GM18868 (cell line): ENCODE measurements around the gene NOS3.

Experiments
- ATAC-seq: cut with Tn5 transposase; IDR thresholded peaks from one replicate; pipeline ENCODE4 v1.9.1; 2021; ENCODE audit warnings: mild to moderate bottlenecking, moderate library complexity; ENCODE audit not compliant: unreplicated experiment

Gene NOS3

GRCh38 chr7:150951521-150951920, 39.3 kb upstream of the NOS3 start:
- ATAC-seq = no peak

GRCh38 chr7:150952331-150953050, 38.3 kb upstream of the NOS3 start:
- ATAC-seq = no peak

- ATAC-seq = no peak
Observed at GRCh38 chr7:150953061-150953997, 37.5 kb upstream of the NOS3 start.

- ATAC-seq = no peak
Observed at GRCh38 chr7:150954201-150954985, 36.4 kb upstream of the NOS3 start.

- no peak for ATAC-seq
Observed at GRCh38 chr7:150954986-150955518, 35.8 kb upstream of the NOS3 start.

- no peak for ATAC-seq
Observed at GRCh38 chr7:150955519-150956394, 35.1 kb upstream of the NOS3 start.

GRCh38 chr7:150956395-150957132, 34.3 kb upstream of the NOS3 start:
- ATAC-seq = no peak

GRCh38 chr7:150957133-150958020, 33.4 kb upstream of the NOS3 start:
- no peak for ATAC-seq

GRCh38 chr7:150958062-150958552, 32.7 kb upstream of the NOS3 start:
- no peak for ATAC-seq

GRCh38 chr7:150958597-150958996, 32.2 kb upstream of the NOS3 start:
- no peak for ATAC-seq

- no peak for ATAC-seq
Observed at GRCh38 chr7:150959081-150959480, 31.7 kb upstream of the NOS3 start.

- no peak for ATAC-seq
Observed at GRCh38 chr7:150959739-150960734, 30.8 kb upstream of the NOS3 start.

- no peak for ATAC-seq
Observed at GRCh38 chr7:150961510-150962289, 29.1 kb upstream of the NOS3 start.

GRCh38 chr7:150962290-150962552, 28.6 kb upstream of the NOS3 start:
- ATAC-seq = no peak

GRCh38 chr7:150962553-150963399, 28.0 kb upstream of the NOS3 start:
- ATAC-seq = peak; percentile 80
